Gastroesophageal sphincter (tissue), 3 donors: ENCODE data around the gene USP16.

Experiments used
- POLR2A ChIP-seq, 2 donors: fragments of 450-650 bp; IDR thresholded peaks; one replicate each; pipeline ENCODE4 v1.6.1; 2017; ENCODE audit warnings: antibody characterized with exemption in 2 of 2, mild to moderate bottlenecking in 2 of 2, moderate library complexity in 1 of 2
- TF ChIP-seq, protein P1 (sequence below), 4 experiments: fragments of 200-600 bp in 2 of 4; fragments of 450-650 bp in 2 of 4; sonication (generic) in 1 of 4; IDR thresholded peaks; one replicate each; pipeline ENCODE4 v1.5.1; 2017 to 2019; ENCODE audit warnings: antibody characterized with exemption in 4 of 4, mild to moderate bottlenecking in 2 of 4, moderate library complexity in 2 of 4

DNA sequence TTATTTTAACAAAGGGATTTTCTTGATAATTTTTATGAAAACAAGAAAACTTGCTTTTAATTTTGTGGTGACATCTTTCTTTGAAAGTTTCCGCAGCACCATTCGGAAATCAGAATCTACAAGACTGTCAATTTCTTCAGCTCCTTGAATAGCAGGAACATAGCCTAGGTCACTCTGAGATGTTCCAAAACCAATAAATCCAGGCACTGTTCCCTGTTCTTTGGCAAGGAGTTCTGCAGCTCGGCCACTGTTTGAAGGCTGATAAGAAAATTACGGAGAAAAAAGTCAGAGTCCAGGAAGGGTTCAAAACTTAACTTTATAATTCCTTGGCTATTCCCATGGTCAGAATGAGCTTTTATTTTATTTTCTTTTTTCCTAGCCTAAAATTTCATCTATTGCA is 37.8 kb upstream of the USP16 start:
- no peak for TF ChIP-seq POLR2A (IDR thresholded peaks at IDR 0.05)
- TF ChIP-seq, protein P1, sequence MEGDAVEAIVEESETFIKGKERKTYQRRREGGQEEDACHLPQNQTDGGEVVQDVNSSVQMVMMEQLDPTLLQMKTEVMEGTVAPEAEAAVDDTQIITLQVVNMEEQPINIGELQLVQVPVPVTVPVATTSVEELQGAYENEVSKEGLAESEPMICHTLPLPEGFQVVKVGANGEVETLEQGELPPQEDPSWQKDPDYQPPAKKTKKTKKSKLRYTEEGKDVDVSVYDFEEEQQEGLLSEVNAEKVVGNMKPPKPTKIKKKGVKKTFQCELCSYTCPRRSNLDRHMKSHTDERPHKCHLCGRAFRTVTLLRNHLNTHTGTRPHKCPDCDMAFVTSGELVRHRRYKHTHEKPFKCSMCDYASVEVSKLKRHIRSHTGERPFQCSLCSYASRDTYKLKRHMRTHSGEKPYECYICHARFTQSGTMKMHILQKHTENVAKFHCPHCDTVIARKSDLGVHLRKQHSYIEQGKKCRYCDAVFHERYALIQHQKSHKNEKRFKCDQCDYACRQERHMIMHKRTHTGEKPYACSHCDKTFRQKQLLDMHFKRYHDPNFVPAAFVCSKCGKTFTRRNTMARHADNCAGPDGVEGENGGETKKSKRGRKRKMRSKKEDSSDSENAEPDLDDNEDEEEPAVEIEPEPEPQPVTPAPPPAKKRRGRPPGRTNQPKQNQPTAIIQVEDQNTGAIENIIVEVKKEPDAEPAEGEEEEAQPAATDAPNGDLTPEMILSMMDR (IDR thresholded peaks at IDR 0.05): no peak
